Vagina (tissue), 2 donors: ENCODE results near the gene SETD3.

Experiments used
- POLR2AphosphoS5 ChIP-seq, 2 donors: sonication (generic); formaldehyde crosslinking; IDR thresholded peaks; one replicate each; pipeline ENCODE4 v1.9.0; 2017; ENCODE audit warnings: antibody characterized with exemption in 2 of 2, mild to moderate bottlenecking in 2 of 2, low read depth in 1 of 2; ENCODE audit not compliant: insufficient read depth in 1 of 2
- TF ChIP-seq, protein P1 (sequence below), 3 experiments: fragments of 450-650 bp in 2 of 3; fragments of 200-600 bp in 1 of 3; sonication (generic) in 1 of 3; IDR thresholded peaks; one replicate each; pipeline ENCODE4 v1.5.1; 2017 to 2019; ENCODE audit warnings: antibody characterized with exemption in 3 of 3, mild to moderate bottlenecking in 2 of 3, moderate library complexity in 2 of 3

DNA sequence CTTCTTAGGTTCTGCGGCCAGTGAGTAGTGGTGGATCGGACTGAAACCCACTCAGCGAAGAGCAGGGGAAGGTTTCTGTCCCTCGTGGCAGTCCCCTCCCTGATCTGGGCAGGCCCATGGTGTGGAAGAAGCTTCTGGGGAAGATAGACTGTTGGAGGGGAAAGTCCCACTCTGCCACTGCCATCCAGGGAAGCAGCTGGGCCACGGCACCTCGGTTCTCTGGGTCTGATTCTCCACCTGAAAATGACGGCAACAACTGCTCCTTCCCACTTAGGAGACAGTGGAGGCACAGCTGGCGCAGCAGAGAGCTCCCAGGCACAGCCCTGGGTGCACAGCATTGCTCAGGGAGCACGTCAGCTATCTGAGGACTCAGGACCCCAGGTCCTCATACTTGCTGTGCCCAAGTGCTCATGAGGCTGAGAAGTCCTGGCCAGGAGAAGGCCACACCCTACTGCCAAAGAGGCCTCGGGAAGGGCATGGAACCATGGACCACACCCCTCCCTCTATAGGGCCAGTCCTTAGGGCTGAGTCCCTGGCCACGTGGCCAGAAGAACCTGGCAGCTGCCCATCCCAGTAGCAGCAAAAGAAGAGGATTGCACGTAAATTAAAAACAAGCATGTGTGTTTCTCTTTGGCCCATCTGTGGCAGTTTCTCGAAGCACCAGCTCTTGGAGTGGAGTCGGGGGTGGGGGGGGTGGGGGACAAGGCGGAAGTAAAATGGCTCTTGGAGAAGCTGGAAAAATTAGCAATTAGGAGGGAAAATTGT is 123.3 kb downstream of the SETD3 start:
- TF ChIP-seq, protein P1, sequence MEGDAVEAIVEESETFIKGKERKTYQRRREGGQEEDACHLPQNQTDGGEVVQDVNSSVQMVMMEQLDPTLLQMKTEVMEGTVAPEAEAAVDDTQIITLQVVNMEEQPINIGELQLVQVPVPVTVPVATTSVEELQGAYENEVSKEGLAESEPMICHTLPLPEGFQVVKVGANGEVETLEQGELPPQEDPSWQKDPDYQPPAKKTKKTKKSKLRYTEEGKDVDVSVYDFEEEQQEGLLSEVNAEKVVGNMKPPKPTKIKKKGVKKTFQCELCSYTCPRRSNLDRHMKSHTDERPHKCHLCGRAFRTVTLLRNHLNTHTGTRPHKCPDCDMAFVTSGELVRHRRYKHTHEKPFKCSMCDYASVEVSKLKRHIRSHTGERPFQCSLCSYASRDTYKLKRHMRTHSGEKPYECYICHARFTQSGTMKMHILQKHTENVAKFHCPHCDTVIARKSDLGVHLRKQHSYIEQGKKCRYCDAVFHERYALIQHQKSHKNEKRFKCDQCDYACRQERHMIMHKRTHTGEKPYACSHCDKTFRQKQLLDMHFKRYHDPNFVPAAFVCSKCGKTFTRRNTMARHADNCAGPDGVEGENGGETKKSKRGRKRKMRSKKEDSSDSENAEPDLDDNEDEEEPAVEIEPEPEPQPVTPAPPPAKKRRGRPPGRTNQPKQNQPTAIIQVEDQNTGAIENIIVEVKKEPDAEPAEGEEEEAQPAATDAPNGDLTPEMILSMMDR (IDR thresholded peaks at IDR 0.05) = no peak
- TF ChIP-seq POLR2AphosphoS5 (IDR thresholded peaks at IDR 0.05; ENCODE audit: insufficient read depth in 1 of 2, low read depth in 1 of 2) = no peak
